ENCODE data around the gene MED10.

The MED10 gene

DNA sequence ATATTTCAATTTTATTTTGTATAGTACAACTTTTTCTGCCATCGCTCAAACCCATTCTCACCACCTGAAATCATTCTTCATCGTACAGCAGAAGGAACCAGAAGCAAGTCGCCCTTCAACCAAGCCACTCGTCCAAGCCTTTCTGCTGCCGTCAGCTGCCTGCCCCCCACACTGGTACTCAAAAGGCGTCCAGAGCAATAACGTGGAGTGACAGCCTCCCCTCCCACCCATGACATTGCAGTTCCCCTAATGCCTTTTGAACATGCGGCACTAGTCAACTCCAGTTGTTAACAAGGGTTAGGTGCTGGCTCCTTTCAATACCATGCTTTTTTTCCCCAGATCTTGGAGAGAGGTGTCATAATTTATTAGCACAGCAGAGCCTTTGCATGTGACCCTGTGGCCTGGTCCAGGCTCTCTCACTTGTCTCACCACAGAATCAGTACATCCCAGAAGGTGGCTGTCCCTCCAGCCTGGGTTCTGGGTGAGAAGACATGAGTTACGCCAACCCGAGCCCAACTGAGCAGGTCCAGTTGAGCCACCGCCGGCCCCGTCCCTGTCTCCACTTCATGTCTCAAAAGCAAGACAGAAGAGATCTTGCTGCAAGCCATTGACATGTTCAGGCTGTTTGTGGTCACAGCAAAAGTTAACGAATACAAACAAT, 20.4 kb upstream of the MED10 start:
- DNase-seq, result peak; percentile 29

DNA sequence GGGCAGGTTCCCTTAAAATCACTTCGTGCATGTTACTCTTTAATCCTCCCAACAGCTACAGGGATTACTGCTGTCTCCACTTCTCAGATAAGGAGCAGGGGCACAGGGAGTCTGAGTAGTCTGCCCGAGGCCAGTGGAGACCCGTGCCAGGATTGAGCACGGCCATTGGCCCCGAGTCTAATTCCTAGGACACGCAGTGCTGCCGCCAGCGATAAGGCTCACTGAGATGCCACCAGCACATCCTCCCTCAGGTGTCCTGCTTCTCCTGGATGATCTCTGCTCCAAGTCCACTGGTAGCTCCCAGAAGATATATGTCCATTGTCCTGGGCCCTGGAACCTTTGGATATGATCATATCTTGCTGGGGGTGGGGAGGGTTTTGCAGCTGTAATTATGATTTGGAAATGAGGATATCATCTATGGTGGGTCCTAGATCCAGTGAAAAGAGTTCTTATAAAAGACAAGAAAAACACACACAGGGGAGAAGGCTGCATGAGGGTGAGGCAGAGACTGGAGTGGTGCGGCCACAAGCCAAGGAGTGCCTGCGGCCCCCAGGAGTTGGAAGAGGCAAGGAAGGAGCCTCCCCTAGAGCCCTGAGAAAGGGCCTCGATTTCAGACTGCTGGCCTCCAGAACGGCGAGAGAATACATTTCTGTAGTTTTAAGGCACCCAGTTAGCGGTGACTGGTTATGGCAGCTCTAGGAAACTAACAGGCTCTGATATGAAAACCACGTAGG, 19.4 kb upstream of the MED10 start:
- DNase-seq, result peak; percentile 22

DNA sequence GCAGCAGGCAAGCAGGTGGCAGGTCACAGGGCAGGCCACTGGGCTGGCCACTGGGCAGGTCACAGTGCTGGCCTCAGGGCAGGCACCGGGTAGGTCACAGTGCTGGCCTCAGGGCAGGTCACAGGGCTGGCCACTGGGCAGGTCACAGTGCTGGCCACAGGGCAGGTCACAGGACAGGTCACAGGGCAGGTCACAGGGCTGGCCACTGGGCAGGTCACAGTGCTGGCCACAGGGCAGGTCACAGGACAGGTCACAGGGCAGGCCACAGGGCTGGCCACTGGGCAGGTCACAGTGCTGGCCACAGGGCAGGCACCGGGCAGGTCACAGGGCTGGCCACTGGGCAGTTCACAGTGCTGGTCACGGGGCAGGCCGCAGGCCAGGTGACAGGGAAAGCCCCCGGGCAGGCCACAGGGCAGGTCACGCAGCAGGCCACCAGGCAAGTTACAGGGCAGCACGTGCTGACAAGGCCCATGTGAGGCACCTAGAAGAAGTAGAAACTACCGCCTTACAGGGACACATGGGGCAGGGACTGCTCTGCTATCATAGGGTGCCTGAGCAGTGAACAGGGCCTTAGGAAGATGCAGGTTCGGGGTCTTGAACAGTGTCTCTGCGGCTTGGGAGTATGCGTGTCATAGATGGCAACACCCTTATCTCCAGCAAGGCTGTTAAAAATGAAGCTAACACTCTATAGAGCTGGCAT, 18.6 kb upstream of the MED10 start:
- peak; percentile 42 for DNase-seq

GRCh38 chr5:6396043-6396442, 17.7 kb upstream of the MED10 start:
- peak; percentile 22 for DNase-seq

DNA sequence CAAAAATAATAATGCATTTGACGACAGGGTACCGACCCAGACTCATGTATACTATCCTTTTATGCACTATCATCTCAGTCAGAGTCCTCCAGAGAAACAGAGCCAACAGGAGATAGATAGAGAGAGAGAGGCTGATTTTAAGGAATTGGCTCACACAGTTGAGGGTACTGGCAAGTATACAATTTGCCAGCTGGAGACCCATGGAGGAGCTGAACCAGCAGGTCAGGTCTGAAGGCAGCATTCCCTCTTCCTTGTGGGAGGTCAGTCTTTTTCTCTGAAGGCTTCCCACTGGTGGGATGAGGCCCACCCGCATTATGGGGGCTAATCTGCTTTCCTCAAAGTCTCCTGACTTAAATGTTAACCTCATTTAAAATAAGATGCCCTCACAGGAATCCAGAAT, 17.3 kb upstream of the MED10 start:
- DNase-seq, result peak; percentile 6

DNA sequence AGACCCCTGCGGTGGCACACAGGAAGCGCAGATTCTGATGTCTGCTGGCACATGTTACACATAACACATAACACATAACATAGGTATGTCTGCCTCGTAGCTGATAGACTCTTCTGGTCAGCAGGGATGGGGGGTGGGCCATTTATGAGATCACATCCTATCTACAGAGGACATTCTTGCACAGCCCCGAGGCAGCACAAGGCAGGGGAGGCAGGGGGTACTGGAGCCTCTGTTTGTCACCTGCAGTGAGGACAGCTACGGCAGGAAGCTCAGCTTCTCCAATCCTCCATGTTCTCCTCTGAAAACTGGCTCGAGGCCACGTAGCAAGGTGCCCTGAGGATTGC, 16.7 kb upstream of the MED10 start:
- DNase-seq, result peak; percentile 24

DNA sequence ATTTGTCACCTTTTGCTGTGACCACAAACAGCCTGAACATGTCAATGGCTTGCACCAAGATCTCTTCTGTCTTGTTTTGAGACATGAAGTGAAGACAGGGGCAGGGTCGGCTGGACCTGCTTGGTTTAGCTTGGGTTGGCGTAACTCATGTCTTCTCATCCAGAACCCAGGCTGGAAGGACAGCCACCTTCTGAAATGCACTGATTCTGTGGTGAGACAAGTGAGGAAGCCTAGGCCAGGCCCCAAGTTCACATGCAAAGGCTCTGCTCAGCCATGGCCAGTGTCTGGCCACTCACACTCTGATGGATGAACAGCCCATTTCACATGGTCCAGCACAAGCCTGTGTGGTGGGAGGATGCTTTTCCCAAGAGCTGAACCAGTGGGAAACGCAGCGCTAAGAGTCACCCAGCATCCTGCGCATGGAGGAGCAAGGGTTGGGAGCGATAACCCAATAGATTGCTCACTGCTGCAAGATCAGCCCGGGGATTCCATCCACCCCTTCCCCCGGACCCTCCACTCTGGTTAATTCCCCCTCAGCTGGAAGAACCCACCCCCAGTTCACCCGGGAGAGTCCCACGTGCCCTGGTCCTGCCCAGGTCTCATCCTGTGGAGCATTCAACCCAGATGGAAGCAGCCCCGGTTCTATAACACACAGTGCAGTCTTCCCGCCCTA, 16.2 kb upstream of the MED10 start:
- peak; percentile 42 for DNase-seq

DNA sequence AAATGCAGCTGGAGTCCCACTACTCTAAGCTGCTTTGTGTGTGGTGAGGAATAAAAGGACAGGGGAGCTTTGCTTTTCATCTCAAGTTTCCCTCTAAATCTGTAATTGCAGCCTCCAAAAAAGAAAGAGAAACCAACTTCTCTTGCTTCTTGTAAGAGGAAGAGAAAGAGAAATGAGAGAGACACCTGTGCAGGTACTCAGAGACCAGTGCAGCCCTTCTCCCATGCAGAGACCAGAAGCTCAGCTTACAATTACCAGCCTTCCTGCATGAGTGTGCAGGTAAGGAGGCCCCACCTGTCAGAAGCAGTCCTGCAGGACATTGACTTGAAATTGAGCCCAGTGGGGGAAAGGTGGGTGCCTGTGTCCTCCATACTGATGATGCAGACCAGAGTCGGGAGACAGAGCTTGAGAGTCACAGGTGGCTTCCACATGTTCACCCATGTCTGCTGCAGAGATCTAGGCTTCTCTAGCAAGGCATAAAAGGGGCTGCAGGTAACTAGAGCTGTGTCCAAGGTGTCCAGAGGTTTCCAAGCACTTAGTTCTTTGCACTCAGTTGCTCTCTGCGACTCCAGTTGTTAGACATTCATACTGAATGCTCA, 15.3 kb upstream of the MED10 start:
- peak; percentile 29 for DNase-seq

DNA sequence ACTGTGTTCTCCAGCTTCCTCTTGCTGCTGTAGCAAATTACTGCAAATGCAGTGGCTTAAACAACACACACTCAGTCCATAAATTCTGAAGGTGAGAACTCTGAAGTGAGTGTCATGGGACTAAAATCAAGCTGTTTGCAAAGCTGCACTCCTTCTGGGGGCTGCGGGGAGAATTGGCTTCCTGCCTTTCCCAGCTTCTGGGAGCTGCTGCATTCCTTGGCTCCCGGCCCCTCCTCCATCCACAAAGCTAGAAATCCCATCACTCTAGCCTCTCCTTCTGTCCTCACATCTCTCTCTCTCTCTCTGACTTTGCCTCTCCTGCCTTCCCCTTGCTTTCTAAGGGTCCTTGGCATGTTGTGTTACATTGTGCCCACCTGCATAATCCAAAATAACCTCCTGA, 14.2 kb upstream of the MED10 start:
- peak; percentile 42 for DNase-seq

- DNase-seq, result peak; percentile 13
Measured at GRCh38 chr5:6391151-6391550, 12.8 kb upstream of the MED10 start.

DNA sequence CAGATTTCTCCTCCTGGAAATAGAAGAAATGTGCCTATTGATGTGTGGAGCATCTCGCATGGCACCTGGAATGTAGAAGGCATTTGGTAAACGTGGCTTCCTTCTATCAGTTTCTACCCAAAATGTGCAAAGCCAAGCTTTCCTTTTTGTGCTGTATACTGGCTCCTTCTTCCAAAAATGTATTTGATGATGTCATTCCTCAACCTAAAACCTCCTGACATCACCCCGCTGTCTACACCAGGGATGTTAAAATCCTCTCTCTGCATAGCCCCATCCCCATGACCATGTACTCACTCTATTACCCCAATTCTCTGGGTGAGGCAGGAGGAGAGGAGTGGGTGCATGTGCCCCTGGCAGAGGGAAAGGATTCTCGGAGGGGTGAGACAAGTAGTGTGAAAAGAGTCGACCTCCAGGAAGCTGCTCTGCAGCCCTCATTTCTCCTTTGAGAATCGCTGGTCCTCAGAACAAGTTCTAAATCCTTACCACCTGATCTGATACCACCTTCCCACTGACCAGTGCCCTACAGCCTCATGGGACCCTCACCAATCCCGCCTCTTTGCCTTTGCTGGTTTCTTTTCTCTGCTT, 11.7 kb upstream of the MED10 start:
- DNase-seq, result peak; percentile 7

DNA sequence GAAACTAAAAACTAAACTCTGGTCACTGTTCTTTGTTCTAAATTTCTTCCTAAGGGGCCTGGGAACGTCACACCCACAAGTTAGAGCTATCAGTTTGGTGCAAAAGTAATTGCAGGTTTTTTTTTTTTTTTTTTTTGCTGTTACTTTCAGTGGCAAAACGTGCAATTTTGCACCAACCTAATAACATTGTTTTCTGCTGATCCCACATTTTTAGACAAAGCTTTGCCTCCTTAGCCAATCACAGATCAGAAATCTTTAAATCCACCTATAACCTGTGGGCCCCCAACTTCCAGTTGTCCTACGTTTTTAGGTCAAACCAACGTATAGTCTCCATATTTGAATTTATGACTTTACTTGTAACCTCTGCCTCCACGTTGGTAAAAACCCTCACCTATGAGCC, 11.1 kb upstream of the MED10 start:
- DNase-seq, result no peak

DNA sequence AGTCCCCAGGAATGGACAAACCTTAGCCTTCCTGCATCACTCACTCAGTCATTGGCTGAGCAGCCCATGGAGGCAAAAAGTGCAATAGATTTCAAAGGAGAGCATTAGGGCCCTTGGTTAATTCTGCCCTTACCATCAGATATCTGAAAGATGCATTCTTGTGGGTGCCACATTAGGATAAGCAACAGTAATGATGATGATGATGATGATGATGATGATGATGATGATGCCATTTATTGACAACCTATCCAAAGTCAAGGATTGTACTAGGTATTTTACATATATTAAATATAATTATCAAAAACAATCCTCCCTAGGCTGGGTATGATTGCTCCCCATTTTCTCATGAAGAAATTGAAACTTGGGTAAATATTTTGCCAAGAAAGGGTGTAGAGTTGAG, 9.6 kb upstream of the MED10 start:
- no peak for DNase-seq

DNA sequence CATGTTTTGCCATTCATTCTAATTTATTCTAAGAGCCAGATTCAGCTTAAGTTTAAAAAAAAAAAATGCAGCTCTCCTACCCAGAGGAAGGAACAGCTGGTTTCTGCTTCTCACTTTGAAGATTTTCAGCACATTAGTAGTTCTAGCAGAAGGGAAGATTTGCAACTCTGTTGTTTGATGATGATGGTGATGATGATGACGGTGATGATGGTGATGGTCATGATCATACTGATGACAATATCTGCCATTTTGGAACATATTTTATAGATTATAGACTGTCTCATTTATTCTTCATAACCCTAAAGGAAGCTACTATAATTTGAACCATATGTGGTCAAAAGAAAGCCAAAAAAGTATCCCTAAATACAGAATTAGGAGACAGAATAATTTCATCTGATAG, 7.9 kb upstream of the MED10 start:
- no peak for DNase-seq

- DNase-seq, result peak; percentile 28
Measured at GRCh38 chr5:6384856-6385255, 6.5 kb upstream of the MED10 start.

DNA sequence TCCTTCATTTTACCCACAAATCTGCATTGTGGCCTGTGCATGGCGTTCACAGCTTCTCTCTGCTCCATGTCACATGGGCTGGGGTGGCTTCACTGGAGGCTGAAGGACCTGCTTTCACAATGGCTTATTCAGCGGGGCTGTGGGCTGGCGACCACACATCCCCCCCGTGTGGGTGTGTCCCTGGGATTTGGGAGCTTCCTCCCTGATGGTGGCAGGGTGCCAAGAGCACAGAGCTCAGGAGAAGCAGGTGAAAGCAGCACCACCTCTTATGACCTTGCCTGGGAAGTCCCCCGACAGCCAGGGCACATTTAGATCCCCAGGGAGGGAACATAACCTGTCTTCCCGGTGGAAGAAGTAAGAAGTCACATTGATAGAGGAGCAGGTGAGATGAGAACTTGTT, 5.0 kb upstream of the MED10 start:
- DNase-seq, result peak; percentile 40

DNA sequence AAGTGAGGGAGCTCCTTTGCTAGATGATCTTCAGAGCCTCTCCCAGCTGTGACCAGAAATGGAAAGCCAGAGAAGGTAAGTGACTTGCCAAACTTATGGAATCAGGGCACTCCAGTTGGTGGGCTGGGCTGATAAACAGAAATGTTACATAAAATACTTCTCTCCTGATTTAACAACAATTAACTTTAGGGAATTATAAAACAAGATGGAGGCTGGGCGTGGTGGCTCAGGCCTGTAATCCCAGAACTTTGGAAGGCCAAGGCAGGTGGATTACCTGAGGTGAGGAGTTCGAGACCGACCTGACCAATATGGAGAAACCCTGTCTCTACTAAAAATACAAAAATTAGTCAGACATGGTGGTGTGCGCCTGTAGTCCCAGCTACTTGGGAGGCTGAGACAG, 899 bp upstream of the MED10 start:
- no peak for DNase-seq

DNA sequence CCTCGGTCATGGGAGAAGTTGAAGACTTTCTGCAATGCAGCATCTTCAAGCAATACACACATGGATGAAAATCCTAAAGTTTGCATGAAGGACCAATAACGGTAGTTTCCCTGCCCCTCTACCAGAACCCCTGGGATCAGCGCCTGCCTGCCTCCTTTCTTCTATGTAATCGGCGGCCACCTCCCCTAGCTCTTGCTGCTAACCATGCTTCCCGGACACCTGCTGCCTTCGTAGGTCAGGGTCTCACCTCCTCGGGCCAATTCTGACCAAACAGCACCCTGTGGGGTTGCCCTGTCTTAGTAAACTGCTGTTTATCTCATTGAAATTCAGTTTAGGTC, 388 bp upstream of the MED10 start:
- DNase-seq, result no peak

DNA sequence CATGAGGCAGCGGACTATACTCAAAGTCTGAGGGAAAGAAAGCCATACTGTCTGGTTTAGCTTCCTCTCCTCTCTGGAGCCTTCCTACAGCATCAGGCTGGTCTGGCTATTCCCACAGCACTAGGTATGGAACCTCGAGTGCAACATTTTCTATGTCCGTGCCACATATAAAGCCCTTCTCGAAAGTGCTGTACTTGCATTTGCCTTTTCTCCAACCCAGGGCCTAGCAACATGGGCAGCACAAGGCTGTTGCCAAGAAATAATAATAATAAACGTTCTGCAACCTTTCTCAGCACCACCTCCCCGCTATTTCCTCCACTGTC, 804 bp downstream of the MED10 start:
- no peak for DNase-seq

DNA sequence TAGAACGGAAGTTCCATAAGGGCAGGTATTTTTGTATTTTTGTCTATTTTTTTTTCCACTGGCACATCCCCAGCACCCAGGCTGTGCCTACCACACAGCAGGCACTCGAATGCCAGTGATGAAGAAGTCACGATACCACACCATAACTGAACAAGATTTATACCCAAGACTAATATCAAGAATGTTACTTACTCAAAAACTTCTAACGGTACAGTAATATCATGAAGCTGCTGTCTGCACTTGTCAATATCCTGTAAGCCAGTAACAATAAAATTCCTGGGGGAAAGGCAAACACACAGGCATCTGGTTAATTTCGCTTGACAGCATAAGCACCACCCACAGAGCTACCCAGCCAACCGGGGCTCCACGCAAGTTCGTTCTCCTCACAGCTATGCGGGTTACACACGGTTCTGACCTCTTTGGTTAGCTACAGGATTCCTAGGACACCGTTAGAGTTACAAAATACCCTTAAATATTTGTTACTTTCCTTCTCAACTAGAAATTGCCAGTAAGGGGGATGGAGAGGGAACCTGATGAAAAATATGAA, 1.3 kb downstream of the MED10 start:
- peak; percentile 53 for DNase-seq

DNA sequence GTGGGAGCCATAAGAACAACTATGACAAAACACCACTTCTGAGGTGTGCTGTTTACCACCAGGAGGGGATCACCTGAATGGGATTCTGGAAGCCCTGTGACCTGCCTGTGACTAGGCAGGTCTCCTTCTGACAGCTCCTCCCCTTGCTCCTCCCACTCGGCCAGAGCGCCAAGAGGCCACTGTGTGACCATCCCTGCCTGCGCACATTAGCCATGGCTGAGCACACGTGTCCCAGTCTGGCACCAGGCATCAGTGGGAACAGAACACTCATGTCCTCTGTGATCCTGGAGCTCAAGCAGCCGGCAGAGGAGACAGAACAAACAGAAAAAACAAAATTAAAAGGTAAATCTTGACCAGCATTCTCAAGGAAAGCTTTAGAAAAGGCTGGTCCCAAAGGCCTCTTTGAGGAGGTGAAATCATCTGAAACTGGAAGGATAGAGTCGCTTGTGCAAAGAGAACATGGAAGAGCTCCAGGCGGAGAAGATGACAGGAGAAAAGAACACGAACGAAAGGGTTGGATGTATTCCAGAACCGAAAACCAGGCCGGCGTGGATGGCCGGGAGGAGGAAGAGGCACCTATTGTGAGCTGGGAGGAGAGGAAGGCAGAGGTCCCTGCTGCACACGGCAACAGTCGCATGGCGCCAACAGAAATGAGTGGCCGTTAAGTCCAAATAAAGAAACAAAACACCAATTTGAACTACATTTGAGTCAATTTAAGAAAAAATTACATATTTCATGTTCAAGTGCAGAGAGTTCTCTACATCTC, 5.1 kb downstream of the MED10 start:
- peak; percentile 26 for DNase-seq
